HG03558 (cell line): Measurements from ENCODE around the gene ADISSP.

ENCODE experiments used
- ATAC-seq: cut with Tn5 transposase; IDR thresholded peaks from one replicate; pipeline ENCODE4 v1.9.1; 2021; ENCODE audit warnings: moderate number of reproducible peaks; ENCODE audit not compliant: unreplicated experiment; ENCODE audit errors: extremely low read depth

ADISSP gene

DNA sequence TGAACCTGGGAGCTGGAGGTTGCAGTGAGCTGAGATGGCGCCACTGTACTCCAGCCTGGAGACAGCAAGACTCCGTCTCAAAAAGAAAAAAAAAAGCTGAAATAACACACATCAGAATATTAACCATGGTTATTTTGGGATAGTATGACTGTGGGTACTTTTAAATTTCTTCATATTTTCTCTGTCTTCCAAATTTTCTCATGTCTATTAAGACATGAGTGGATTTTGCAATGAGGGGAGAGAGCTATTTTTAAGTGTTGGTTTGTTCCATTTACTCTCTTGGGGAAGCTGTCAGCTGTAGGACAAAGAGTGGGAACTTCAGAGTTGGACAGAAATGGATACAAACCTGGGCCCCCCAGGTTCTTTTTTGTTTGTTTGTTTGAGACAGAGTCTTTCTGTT is 10.3 kb downstream of the ADISSP start:
- no peak for ATAC-seq

DNA sequence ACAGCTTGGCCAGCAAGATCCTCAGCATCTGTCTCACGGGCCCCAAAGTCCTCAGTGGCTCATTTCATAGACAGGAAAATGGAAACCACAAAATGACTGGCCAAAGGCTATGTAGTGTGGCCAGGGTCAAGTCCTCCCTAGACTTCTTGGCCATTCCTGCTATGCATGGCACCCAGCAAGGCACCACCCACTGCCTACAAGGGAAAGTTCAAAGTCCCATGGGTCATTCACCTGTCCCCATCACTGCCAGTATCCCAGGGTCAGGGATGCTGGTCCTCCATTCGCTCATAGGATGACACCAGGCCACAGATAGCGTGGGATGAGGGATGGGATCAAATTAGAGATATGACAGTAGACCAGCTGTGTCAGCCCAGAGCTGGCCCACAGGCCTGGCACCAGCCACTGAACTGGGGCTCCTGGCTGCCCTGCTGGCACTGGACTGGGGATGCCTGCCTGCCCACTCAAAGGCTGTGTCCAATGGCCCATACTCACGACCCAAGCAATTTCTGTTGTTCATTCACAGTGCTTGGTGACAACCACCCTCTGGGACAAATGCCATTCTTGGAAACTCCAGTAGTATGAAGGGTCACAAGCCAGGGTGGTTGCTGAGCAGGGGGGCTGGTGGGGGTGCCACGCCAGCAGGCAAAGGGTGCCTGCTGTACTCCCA is 11.6 kb downstream of the ADISSP start:
- no peak for ATAC-seq

- no peak for ATAC-seq
Observed at GRCh38 chr20:3755269-3755668, 12.3 kb downstream of the ADISSP start.

GRCh38 chr20:3754276-3754630 is 13.3 kb downstream of the ADISSP start:
- no peak for ATAC-seq

DNA sequence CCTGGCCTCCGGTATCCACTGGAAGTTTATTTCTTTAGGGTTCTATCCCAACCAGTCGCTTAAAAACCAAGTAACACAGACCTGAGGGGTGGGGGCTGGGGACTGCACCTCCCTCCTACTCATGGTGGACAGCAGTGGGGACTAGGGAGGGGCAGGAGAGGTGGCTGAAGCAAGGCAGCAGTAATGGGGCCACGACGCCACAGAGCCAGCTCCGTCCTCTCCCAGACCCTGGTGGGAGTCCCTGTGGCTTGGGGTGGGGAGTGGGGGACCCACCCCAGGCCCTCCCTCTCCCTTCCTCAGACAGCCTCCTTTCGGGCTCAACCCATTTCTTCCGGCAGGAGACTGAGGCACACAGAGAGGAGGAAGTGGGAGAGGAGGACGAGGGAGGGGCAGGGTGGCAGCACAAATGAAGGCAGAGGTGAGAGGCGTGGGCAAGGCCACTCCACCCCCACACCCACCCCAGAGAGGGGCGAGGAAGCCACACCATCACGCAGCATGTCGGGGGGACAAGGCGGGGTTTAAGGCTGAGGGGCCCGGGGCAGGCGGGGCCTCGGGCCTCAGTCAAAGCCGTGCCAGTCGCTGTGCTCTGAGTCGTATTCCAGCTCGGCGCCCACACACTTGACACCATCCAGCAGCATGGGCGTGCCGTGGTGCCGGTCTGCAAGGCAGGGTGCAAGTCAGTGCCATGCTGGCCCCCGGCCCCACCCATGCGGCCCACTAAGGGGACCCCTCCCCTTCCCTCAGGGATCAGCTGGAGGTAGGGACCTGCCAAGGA is 13.9 kb downstream of the ADISSP start:
- ATAC-seq: no peak

DNA sequence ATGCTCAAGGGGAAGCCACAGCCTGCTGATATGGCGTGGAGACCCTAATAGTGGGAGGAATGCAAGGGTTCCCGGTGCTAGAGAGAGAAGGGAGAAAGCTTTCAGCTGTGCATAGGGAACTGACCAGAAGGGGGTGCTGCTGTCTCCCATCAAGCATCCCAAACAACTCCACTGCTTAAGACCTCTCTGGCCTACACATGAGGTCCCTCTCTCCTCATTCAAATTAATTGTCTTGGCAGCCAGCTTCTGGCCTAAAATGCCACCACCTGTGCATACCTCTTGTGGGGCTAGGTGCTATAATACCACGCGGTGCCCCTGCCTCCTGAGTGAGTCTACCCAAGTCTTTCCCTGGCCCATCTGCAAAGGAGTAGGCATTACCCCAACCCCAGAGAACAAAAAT is 14.5 kb downstream of the ADISSP start:
- no peak for ATAC-seq

DNA sequence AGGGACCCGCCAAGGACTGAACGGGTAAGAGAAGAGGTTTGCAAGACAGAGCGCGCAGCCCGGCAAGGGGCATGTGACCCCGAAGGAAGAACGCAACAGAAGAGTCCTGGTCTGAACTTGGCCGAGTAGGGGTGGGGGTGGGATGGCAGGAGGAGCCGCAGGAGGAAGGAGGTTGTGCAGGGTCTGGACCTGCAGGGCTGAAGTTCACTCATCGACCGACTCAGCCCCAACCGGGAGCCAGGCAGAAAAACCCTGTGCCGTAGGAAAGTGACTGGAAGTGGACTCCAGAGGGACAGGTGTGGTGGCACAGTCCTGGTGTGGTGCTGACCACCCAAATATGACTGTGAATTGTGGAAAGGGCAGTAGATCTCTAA is 15.2 kb downstream of the ADISSP start:
- ATAC-seq: no peak

DNA sequence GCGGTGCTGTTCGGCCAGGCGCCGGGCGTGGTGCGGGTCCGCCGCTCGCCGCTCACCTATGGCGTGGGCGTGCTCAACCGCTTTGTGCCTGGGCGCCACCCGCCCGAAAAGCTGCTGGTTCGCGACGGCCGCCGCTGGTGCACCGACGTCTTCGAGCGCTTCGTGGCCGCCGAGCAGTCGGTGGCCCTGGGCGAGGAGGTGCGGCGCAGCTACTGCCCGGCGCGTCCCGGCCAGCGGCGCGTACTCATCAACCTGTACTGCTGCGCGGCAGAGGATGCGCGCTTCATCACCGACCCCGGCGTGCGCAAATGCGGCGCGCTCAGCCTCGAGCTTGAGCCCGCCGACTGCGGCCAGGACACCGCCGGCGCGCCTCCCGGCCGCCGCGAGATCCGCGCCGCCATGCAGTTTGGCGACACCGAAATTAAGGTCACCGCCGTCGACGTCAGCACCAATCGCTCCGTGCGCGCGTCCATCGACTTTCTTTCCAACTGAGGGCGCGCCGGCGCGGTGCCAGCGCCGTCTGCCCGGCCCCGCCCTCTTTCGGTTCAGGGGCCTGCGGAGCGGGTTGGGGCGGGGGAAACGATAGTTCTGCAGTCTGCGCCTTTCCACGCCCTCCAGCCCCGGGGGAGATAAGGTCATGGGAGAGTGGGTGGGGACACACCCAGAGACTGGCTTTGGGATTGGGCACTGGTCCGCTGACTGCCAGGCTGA is 15.7 kb downstream of the ADISSP start:
- no peak for ATAC-seq

- no peak for ATAC-seq
Observed at GRCh38 chr20:3751305-3751674, 16.3 kb downstream of the ADISSP start.

- ATAC-seq: no peak
Observed at GRCh38 chr20:3749689-3750531, 17.6 kb downstream of the ADISSP start.

DNA sequence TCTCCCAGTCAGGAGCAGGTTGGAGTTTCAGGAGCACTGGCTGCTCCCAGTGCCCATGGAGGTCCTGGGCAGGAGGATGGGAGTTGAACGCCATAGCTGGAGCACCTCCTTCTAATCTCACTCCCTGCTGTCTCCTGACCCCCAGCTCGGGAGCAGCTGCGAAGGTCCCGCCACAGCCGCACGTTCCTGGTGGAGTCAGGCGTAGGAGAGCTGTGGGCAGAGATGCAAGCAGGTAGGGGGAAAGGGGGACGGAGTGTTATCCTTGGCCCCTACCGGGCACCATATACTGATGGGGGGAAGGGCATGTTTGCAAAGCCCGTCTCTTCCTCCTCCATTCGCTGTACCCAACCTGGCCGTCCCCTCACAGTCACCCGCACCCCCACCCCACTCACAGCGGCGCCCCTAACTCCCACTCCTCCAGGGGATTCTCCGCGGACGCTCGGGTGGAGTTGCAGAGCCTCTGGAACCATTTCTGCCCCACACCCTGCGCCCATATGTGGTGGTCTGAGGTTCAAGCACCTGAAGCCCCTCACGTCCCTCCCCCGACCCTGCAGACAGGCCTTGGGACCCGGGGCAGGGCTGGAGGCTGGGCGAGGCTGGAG is 18.4 kb downstream of the ADISSP start:
- ATAC-seq: no peak

GRCh38 chr20:3748073-3748472 is 19.5 kb downstream of the ADISSP start:
- ATAC-seq: no peak

DNA sequence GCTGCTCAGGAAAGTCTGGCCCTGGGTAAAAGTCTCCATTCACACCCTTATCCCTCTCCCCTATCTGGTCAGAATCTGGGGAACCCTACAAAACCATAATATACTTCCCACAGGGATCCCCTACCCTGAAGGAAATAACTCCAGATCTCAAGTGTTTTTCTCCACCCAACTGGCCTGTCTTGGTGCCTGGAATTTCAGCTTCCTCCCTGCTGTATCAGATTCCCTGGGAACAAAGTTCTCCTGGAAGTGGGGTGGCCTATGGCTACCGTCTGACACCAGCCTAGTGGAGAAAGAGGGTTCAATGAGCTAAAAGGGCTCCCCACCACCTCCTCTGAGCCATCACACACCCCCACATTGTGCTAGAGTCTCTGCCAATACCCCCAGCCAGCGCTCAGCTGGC is 20.1 kb downstream of the ADISSP start:
- ATAC-seq: no peak

DNA sequence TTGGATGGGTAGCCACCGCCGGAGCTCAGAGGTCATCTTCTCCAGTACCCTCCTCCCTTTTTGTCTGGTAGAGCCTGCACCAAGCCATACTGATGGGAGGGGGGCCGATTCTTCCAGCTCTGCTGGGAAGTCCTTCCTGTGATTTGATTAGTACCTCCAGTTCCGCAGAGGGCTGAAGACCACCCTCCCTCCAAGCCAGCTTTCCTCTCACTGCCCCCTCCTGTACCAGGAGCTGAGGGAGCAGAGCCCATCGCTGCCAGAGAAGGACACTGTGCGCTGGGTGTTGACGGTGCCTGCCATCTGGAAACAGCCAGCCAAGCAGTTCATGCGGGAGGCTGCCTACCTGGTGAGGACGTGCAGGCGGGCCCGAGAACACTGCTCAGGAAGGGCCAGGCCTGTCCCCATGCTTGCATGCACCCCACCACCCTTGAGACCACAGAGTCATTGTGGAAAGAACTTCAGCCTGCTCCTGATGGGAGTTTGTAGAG is 21.8 kb downstream of the ADISSP start:
- no peak for ATAC-seq

DNA sequence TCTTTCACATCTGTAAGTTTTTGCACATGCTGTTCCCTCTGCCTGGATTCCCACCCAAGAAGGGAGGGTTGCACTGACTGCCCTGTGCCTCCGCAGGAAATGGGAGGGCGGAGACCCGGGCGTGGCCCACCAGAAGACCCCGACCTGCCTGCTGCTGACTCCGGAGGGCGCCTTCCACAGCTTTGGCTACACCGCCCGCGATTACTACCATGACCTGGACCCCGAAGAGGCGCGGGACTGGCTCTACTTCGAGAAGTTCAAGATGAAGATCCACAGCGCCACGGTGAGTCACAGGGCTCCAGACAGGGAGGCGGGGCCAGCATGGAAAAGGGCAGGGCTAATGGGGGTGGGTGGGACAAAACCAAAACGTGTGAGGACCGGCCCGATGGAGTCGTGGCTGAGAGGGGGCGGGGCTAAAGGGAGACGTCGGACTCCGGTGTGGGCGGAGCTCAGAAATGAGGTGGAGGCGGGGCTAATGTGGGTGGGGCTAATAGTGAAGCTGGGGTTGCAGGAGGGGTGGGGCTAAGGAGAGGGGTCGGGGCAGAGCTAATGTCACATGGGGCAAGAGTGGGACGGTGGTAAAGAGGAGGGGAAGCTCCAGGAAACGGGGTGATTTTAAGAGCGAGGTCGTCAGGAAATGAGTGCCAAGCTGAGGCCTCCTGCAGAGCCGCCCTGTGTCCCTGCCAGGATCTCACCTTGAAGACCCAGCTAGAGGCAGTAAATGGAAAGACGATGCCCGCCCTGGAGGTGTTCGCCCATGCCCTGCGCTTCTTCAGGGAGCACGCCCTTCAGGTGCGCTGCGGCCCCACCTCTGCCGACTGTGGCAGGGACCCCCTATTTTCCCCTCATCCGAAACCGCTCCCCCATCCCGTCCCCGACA is 22.5 kb downstream of the ADISSP start:
- no peak for ATAC-seq

DNA sequence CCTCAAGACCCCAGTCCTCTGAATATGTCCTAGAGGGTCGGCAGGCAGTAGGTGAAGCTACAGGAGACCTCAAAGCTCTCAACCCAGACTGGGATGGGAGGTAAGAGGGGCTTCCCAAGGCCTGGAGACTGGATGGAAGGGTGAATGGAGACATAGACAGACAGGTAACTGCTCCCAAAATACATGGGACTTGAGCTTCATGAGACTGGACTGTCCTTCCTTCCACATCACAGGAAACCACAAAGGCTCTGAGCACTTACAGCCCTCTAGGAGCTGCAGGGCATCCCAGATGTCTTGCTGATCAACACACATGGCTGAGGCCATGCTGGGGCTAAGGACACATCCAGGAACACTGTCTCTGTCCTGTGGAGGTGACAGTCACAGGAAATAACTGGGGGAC is 23.5 kb downstream of the ADISSP start:
- ATAC-seq: no peak

DNA sequence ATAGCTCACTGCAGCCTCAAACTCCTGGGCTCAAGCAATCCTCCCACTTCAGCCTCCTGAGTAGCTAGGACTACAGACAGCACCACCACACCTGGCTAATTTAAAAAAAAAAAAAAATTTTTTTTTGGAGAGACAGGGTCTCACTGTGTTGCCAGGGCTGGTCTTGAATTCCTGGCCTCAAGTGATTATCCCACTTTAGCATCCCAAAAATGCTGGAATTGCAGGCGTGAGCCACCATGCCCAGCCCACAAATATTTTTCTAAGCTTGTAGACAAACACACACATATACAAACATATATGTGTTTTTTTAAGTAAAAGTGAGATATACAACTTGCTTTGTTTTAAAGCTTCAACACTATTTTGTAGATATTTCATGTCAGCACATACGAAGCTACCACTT is 24.3 kb downstream of the ADISSP start:
- ATAC-seq: no peak

GRCh38 chr20:3741836-3742458 is 25.6 kb downstream of the ADISSP start:
- no peak for ATAC-seq
